Fibroblast of lung (primary cell): ENCODE measurements around the gene TANGO2. TPM values are rescaled to one million over a fixed set of nuclear protein-coding genes. Genes with fewer than 3 reads are reported as not detected.

Source experiments
- DNase-seq, 2 donors: peaks; one replicate each; pipeline versions ENCODE4 v3.0.0 to v3.0.0-alpha.2; 2010; ENCODE audit warnings: low read depth in 2 of 2
- H2AFZ ChIP-seq: 2 replicates; pipeline ENCODE4 v1.5.1; 2012; ENCODE audit warnings: low read length, control low read depth, inconsistent platforms
- H3K27ac ChIP-seq: 2 replicates; pipeline ENCODE4 v1.5.1; 2011; ENCODE audit warnings: low read length, control low read depth; ENCODE audit not compliant: insufficient read depth
- H3K27me3 ChIP-seq: 2 replicates; pipeline ENCODE4 v1.5.1; 2011; ENCODE audit warnings: mild to moderate bottlenecking, low read length; ENCODE audit not compliant: control insufficient read depth, insufficient read depth
- H3K36me3 ChIP-seq: 2 replicates; pipeline ENCODE4 v1.5.1; 2011; ENCODE audit warnings: low read length; ENCODE audit not compliant: control insufficient read depth, insufficient read depth
- H3K4me1 ChIP-seq: 2 replicates; pipeline ENCODE4 v1.5.1; 2011; ENCODE audit warnings: low read length; ENCODE audit not compliant: control insufficient read depth, insufficient read depth; ENCODE audit errors: extremely low read depth
- H3K4me2 ChIP-seq: 2 replicates; pipeline ENCODE4 v1.5.1; 2011; ENCODE audit warnings: low read length, control low read depth; ENCODE audit not compliant: insufficient read depth; ENCODE audit errors: extremely low read depth
- H3K4me3 ChIP-seq, 4 experiments: fragments of 200-600 bp in 1 of 4; sonication (generic) in 1 of 4; replicated peaks in 1 of 4; 2 replicates each; pipeline ENCODE4 v1.5.1; 2011 to 2016; ENCODE audit warnings: low read length in 4 of 4, low read depth in 3 of 4, mild to moderate bottlenecking in 3 of 4, control low read depth in 2 of 4, inconsistent platforms in 1 of 4, mixed read lengths in 1 of 4; ENCODE audit not compliant: insufficient read depth in 1 of 4; ENCODE audit errors: control extremely low read depth in 1 of 4
- H3K79me2 ChIP-seq: 2 replicates; pipeline ENCODE4 v1.5.1; 2012; ENCODE audit warnings: mild to moderate bottlenecking, low read length, inconsistent platforms; ENCODE audit not compliant: control insufficient read depth, insufficient read depth
- H3K9ac ChIP-seq: 2 replicates; pipeline ENCODE4 v1.5.1; 2011; ENCODE audit warnings: mild to moderate bottlenecking, low read length, control low read depth; ENCODE audit not compliant: insufficient read depth
- H3K9me3 ChIP-seq: 2 replicates; pipeline ENCODE4 v1.5.1; 2012; ENCODE audit warnings: low read depth, low read length; ENCODE audit not compliant: control insufficient read depth, insufficient read depth
- H4K20me1 ChIP-seq: 2 replicates; pipeline ENCODE4 v1.5.1; 2011; ENCODE audit warnings: low read length; ENCODE audit not compliant: control insufficient read depth, insufficient read depth; ENCODE audit errors: extremely low read depth
- EZH2 ChIP-seq: IDR thresholded peaks from 2 replicates; pipeline ENCODE4 v1.5.1; 2012; ENCODE audit warnings: low read length, control low read depth, mild to moderate bottlenecking; ENCODE audit errors: missing control alignments
- polyA plus RNA-seq, 2 donors: library from polyadenylated mRNA; depleted of rRNA in 1 of 2; stranded (reverse) in 1 of 2; unstranded in 1 of 2; fragments of >200 nt; gene quantifications; 2 replicates each; pipeline ENCODE4 v1.2.1, GENCODE V29; 2011 to 2012; ENCODE audit warnings: missing spikeins in 1 of 2
- total RNA-seq: library from RNA; depleted of rRNA; stranded (reverse); fragments of >200 nt; gene quantifications from 2 replicates; pipeline ENCODE4 v1.2.1, GENCODE V29; 2014
- TF ChIP-seq, protein P1 (sequence below), 2 donors: IDR thresholded peaks in 1 of 2; conservative IDR thresholded peaks in 1 of 2; 1 replicate in 1 of 2; 2 replicates in 1 of 2; pipeline ENCODE4 v1.5.1; 2011 to 2012; ENCODE audit warnings: low read length in 2 of 2, control low read depth in 1 of 2, inconsistent platforms in 1 of 2, low read depth in 1 of 2, mild to moderate bottlenecking in 1 of 2

The TANGO2 gene
- total and polyA plus RNA-seq, 2 donors (not counting 1 experiment from before 2014, with no cell fraction given): 28.3 to 52.8 TPM

DNA sequence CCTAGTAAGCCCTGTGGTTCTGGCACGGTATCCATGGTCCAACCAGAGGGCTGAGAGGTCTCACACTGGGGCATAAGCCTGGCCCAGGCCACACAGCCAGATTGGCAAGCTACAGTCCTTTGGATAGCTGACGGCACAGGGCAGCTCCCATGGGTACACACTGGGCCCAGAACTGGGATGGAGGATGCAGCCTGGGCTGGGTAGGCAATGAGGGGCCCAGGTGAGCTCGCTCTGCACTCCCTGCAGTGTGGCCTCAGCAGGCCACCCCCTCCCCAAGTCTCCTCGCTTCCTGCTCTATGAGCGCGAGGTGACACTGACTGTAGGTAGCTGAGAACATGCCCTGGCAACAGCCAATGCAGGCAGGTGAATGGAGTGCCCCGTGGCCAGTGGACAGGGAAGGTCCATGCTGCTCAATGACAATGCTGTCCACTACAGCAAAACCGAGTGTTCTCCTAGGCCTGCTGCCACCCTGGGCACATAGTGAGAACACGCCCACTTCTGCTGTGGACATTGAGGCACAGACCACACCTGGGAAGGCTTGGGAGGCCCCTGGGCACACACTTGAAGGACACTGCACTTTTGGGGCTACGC lies 8.1 kb upstream of the TANGO2 start:
- Histone ChIP-seq H3K4me1 (no peaks in the 10 kb centered on the region), H3K9ac (no peak overlapping the region), H3K9me3 (no peaks in the 10 kb centered on the region), H3K4me3 (no peak overlapping the region), H2AFZ (no peak overlapping the region), H3K27ac (no peak overlapping the region), H3K36me3 (no peaks in the 10 kb centered on the region), H4K20me1 (no peaks in the 10 kb centered on the region), H3K27me3 (peaks cover 7% of the 10 kb centered on the region), H3K79me2 (no peaks in the 10 kb centered on the region), H3K4me2 (no peak overlapping the region)
- no peak for DNase-seq
- no peak for TF ChIP-seq EZH2
- TF ChIP-seq, protein P1, sequence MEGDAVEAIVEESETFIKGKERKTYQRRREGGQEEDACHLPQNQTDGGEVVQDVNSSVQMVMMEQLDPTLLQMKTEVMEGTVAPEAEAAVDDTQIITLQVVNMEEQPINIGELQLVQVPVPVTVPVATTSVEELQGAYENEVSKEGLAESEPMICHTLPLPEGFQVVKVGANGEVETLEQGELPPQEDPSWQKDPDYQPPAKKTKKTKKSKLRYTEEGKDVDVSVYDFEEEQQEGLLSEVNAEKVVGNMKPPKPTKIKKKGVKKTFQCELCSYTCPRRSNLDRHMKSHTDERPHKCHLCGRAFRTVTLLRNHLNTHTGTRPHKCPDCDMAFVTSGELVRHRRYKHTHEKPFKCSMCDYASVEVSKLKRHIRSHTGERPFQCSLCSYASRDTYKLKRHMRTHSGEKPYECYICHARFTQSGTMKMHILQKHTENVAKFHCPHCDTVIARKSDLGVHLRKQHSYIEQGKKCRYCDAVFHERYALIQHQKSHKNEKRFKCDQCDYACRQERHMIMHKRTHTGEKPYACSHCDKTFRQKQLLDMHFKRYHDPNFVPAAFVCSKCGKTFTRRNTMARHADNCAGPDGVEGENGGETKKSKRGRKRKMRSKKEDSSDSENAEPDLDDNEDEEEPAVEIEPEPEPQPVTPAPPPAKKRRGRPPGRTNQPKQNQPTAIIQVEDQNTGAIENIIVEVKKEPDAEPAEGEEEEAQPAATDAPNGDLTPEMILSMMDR (conservative IDR thresholded peaks at IDR 0.05 in 1 of 2, IDR thresholded peaks at IDR 0.05 in 1 of 2; ENCODE audit: low read depth in 1 of 2, low read length in 2 of 2): no peak

- H3K9ac ChIP-seq: no peak overlapping the region
- H3K9me3 ChIP-seq: no peaks in the 10 kb centered on the region
- no peak overlapping the region for H3K4me3 ChIP-seq
- no peak overlapping the region for H2AFZ ChIP-seq
- no peak overlapping the region for H3K27ac ChIP-seq
- no peak overlapping the region for H3K4me2 ChIP-seq
- peaks cover 11% of the 10 kb centered on the region for H3K27me3 ChIP-seq
- TF ChIP-seq, protein P1 (conservative IDR thresholded peaks at IDR 0.05 in 1 of 2, IDR thresholded peaks at IDR 0.05 in 1 of 2; ENCODE audit: low read depth in 1 of 2, low read length in 2 of 2): peak; percentile 77 to 81
- TF ChIP-seq EZH2: peak; percentile 31
- no peaks in the 10 kb centered on the region for H3K4me1 ChIP-seq
- peak; percentile 48 to 52 for DNase-seq
- H3K36me3 ChIP-seq: no peaks in the 10 kb centered on the region
- H3K79me2 ChIP-seq: no peaks in the 10 kb centered on the region
- no peaks in the 10 kb centered on the region for H4K20me1 ChIP-seq
Measured at GRCh38 chr22:20013382-20013871, 7.5 kb upstream of the TANGO2 start.

DNA sequence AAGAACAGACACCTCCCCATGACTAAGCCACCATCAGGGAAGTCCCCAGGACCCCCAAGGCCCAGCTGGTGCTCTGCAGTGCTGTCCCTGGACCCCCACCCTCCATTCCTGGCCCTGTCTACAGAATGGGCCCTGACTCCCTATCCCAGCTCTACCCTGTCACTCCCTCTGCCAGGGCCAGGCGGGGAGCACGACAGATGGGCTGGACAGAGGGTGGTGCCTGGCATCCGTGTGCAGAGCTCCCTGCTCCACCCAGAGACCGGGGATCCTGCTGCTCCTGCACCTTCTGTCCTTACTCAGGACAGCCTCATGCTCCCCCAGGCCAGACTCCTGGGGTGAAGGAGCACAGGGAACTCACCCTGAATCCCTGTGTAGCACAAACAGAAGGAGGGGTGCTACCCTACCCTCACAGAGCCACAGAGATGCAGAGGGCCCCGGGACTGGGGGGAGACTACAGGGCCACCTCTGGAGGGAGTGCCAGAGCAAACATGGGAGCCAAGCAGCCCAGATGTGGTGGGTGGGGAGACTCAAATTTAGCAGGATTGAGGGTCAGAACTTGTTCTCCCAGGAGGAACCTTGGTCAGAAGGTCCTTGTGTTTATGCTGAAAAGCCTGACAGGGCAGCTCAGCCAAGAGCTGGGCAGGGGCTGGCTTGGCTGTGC lies 6.3 kb upstream of the TANGO2 start:
- no peaks in the 10 kb centered on the region for H4K20me1 ChIP-seq
- no peak overlapping the region for H3K4me2 ChIP-seq
- H3K79me2 ChIP-seq: no peaks in the 10 kb centered on the region
- no peak overlapping the region for H3K27ac ChIP-seq
- no peak for DNase-seq
- TF ChIP-seq, protein P1 (conservative IDR thresholded peaks at IDR 0.05 in 1 of 2, IDR thresholded peaks at IDR 0.05 in 1 of 2; ENCODE audit: low read depth in 1 of 2, low read length in 2 of 2): no peak
- no peak for TF ChIP-seq EZH2
- no peaks in the 10 kb centered on the region for H3K36me3 ChIP-seq
- no peak overlapping the region for H3K9ac ChIP-seq
- H3K9me3 ChIP-seq: no peaks in the 10 kb centered on the region
- no peak overlapping the region for H3K4me3 ChIP-seq
- no peaks in the 10 kb centered on the region for H3K4me1 ChIP-seq
- peaks cover 12% of the 10 kb centered on the region for H3K27me3 ChIP-seq
- no peak overlapping the region for H2AFZ ChIP-seq
